NCI-H69 (cell line): ENCODE data around the gene PDLIM7.

Experiments used
- DNase-seq: peaks from one replicate; lab custom pipeline; 2025; lab: John Stamatoyannopoulos, UW

The PDLIM7 gene

GRCh38 chr5:177473443-177474001, 23.9 kb downstream of the PDLIM7 start, which contains the start of gene DBN1:
Gene DBN1, minus strand, starts transcription at chr5:177473634. Its CDS starts 113 bp downstream, at chr5:177473521.
- peak; percentile 86 for DNase-seq

DNA sequence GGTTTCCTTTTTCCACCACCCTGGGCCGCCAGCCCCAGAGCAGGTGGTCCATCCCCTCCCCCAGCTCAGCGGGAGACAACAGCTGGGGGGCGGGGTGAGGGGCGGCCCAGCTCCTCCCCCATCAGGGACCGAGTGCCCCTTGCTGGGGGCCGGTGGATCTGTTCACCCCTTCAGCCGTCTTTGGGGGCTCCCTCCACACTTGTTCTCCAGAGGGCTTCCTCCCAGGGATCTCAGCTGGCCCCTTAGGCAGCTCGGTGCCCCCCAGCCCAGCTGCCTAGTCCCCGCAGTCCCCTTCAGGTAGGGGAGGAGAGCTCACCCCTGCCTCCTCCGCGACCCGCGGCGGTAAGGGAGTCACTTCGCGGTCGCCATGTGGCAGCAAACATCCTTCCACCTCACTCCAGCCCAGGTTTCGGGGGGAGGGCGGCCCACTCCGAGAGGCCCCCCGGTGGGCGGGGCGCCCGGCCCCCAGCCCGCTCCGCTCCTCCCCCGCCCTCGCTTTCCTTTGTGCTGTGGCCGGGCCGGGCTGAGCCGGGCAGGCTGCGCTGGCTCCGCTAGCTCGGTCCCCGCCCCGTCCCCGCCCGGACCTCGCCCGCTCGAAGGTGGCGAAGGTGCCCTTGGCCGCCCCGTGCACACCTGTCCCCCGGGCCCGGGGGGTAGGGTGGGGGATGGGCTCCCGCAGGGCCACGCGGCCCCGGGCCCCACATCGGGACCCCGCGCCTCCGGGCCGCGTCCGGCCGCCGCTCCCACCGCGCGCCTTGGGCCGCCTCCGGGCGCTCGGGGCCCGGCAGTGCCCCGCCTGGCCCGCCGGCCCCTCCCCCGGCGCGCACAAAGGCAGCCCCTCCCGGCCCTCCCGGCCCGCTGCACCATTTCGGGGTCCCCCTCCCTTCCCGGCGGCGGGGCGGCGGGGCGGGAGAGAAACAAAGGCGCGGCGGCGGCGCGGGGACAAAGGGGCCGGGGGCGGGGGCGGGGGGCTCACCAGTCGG, 24.7 kb downstream of the PDLIM7 start:
- peak; percentile 77 for DNase-seq

- DNase-seq = no peak
These were observed 25.6 kb downstream of the PDLIM7 start for GRCh38 chr5:177471610-177472356.

DNA sequence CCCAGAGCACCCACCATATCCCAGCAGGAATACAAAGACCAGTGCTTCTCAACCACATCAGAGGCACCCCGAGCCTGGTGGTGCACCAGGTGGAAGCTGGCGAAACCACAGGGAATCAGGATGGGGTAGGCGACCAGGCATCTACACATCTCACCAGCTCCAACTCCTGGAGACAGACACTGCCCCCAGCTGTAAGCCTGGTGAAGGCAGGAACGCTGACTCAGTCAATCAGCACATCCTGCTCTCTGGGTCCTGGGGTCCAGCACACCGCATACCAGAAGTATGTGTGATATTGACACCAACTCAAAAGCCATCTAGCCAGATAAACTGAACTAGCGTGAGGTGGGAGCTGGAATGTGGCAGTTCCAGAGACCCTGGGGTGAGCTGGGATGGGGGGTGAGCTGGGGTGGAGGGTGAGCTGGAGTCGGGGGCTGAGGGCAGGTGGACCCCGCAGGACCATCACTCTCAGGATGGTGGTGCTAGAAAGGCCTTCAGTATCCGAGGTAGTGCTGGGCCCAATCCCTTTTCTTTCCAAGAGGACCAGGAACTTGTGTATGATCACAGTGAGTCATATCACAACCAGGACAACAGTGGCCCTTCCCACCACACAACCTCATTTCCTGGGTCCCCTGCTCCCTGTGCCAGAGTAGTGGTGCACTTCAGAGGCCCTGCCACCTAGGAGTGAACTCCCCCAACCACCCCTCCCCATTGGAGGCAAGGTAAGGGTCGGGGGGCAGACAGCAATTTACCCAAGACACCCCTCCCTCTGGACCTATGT, 26.5 kb downstream of the PDLIM7 start:
- no peak for DNase-seq

DNA sequence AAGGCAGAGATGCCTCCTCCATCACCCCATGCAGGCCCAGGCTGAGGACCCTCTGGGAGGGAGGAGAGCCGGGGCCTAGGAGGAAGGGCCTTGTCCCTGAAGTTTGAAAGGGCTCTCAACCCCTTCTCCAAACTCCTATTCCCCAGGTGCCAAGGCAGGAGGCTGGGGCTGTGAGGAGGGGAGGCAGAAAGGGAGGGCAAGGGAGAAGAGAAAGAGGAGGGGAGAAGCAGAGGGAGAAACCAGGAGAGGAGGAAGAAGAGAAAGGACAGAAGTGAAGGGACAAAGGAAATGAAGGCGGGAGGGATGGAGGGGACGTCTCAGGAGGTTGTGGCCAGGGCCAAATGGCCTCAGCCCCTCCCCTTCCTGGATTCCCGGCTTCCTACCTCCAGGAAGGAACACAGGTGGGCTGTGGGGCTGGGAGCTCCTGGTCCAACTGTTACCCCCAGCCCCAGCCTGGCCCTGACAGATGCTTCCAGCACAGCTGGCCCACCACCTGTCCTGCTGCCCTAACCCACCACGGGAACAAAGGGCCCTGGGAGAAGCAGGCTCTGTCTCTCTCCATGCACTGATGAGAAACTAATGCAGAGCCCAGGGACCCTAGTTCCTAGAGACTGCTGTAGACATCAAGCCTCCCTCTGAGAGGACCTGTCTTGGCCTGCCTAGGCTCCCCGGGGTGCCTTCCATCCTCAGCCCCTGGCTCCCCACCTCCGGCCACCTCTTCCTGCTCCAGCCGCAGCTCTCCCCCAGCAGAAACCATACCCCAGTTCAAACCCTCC, 27.5 kb downstream of the PDLIM7 start:
- DNase-seq = peak; percentile 88

- peak; percentile 90 for DNase-seq
These were observed 28.4 kb downstream of the PDLIM7 start for GRCh38 chr5:177468685-177469628.

DNA sequence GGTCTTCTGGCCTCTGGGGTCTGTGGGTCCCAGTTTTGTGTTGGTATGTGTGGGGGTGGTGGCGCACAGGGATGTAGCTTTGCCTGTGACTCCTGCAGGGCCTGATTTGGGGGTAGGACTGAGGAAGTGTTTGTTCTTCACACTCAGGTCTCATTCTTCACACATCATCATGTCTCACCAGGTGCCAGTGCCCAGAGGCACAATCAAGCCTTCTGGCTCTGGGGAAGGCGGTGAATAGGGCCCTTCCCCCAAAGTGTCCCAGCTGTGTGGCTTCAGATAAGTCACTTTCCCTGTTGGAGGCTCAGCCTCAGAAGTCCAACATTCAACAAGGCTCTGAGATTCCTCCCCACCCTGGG, 29.1 kb downstream of the PDLIM7 start:
- DNase-seq = peak; percentile 90

DNA sequence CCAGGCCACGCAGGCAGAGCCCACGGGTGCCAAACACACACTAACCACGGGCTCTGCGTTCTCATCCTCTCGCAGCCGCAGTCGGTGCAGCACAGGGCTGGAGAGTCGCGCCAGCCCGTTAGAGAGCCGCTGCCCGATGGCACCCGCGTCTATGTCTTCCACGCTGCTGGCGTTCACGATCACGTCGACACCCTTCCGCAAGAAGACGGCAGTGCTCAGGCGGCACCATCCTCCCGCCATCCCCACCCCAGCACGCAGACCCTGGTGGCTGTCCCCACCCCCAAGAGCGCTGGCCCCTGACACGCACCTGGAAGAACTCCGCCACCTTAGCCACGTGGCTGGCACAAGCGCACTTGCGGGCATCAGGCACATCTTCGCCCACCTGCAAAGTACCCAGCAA, 30.0 kb downstream of the PDLIM7 start:
- no peak for DNase-seq

- no peak for DNase-seq
These were observed 30.5 kb downstream of the PDLIM7 start for GRCh38 chr5:177466861-177467260.

DNA sequence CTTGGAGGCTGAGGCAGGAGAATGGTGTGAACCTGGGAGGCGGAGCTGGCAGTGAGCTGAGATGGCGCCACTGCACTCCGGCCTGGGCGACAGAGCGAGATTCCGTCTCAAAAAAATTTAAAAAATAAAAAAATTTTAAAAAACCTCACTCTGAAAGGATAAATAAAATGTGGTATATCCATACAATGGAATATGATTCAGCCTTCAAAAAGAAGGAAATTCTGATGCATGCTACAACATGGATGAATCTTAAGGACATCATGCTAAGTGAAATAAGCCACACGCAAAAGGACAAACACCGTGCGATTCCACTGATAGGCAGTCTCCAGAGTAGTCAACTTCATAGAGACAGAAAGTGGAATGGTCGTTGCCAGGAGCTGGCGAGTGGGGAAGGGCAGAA, 32.4 kb downstream of the PDLIM7 start:
- DNase-seq = no peak

- DNase-seq = no peak
These were observed 35.3 kb downstream of the PDLIM7 start for GRCh38 chr5:177462021-177462670.

- no peak for DNase-seq
These were observed 37.4 kb downstream of the PDLIM7 start for GRCh38 chr5:177459819-177460628.

GRCh38 chr5:177459357-177459756, 38.0 kb downstream of the PDLIM7 start:
- DNase-seq = no peak

- peak; percentile 54 for DNase-seq
These were observed 38.5 kb downstream of the PDLIM7 start for GRCh38 chr5:177458912-177459350.

- no peak for DNase-seq
These were observed 39.3 kb downstream of the PDLIM7 start for GRCh38 chr5:177457852-177458681.

GRCh38 chr5:177456976-177457851, 40.2 kb downstream of the PDLIM7 start:
- peak; percentile 98 for DNase-seq

GRCh38 chr5:177456591-177456964, 40.8 kb downstream of the PDLIM7 start:
- DNase-seq = no peak
